ENCODE measurements around the gene TNKS2.
"Not testable (repeated sequence)": the region's sequence is repeated elsewhere in the genome, so short reads cannot be mapped to it uniquely, and the experiment has no call there.

The TNKS2 gene

GRCh38 chr10:91865562-91866081 is 67.4 kb downstream of the TNKS2 start:
- TF ChIP-seq POLR2A (IDR thresholded peaks at IDR 0.05; ENCODE audit: low read length) = no peak
- TF ChIP-seq GATA1 (IDR thresholded peaks at IDR 0.05; ENCODE audit: low read depth, low read length) = no peak
- DNase-seq = no peak

GRCh38 chr10:91875156-91875555 is 76.9 kb downstream of the TNKS2 start:
- TF ChIP-seq POLR2A (IDR thresholded peaks at IDR 0.05; ENCODE audit: low read length) = no peak
- TF ChIP-seq GATA1 (IDR thresholded peaks at IDR 0.05; ENCODE audit: low read depth, low read length) = no peak

GRCh38 chr10:91875779-91876178 is 77.6 kb downstream of the TNKS2 start:
- TF ChIP-seq GATA1 (IDR thresholded peaks at IDR 0.05; ENCODE audit: low read depth, low read length) = no peak
- TF ChIP-seq POLR2A (IDR thresholded peaks at IDR 0.05; ENCODE audit: low read length) = no peak
- DNase-seq = no peak

More at GRCh38 chr10:91875156-91875555, 76.9 kb downstream of the TNKS2 start:
- DNase-seq = no peak

- no peak for TF ChIP-seq GATA1 (IDR thresholded peaks at IDR 0.05; ENCODE audit: low read depth, low read length)
- TF ChIP-seq POLR2A (IDR thresholded peaks at IDR 0.05; ENCODE audit: low read length) = no peak
- DNase-seq = no peak
These were observed 81.4 kb downstream of the TNKS2 start for GRCh38 chr10:91879515-91880170.

GRCh38 chr10:91880310-91880709 is 82.1 kb downstream of the TNKS2 start:
- TF ChIP-seq GATA1 (IDR thresholded peaks at IDR 0.05; ENCODE audit: low read depth, low read length) (no peak), POLR2A (IDR thresholded peaks at IDR 0.05; ENCODE audit: low read length) (no peak)
- DNase-seq = no peak

- no peak for DNase-seq
- no peak for TF ChIP-seq GATA1 (IDR thresholded peaks at IDR 0.05; ENCODE audit: low read depth, low read length)
- TF ChIP-seq POLR2A (IDR thresholded peaks at IDR 0.05; ENCODE audit: low read length) = no peak
These were observed 85.6 kb downstream of the TNKS2 start for GRCh38 chr10:91883549-91884444.

GRCh38 chr10:91884536-91884935 is 86.3 kb downstream of the TNKS2 start:
- DNase-seq = no peak

GRCh38 chr10:91885362-91886079 is 87.3 kb downstream of the TNKS2 start:
- TF ChIP-seq GATA1 (IDR thresholded peaks at IDR 0.05; ENCODE audit: low read depth, low read length) (no peak), POLR2A (IDR thresholded peaks at IDR 0.05; ENCODE audit: low read length) (no peak)
- no peak for DNase-seq

More at GRCh38 chr10:91884536-91884935, 86.3 kb downstream of the TNKS2 start:
- TF ChIP-seq POLR2A (IDR thresholded peaks at IDR 0.05; ENCODE audit: low read length) (no peak), GATA1 (IDR thresholded peaks at IDR 0.05; ENCODE audit: low read depth, low read length) (no peak)

- no peak for DNase-seq
- TF ChIP-seq GATA1 (IDR thresholded peaks at IDR 0.05; ENCODE audit: low read depth, low read length) = no peak
- no peak for TF ChIP-seq POLR2A (IDR thresholded peaks at IDR 0.05; ENCODE audit: low read length)
These were observed 88.7 kb downstream of the TNKS2 start for GRCh38 chr10:91886954-91887271.

- TF ChIP-seq GATA1 (IDR thresholded peaks at IDR 0.05; ENCODE audit: low read depth, low read length) = no peak
- no peak for TF ChIP-seq POLR2A (IDR thresholded peaks at IDR 0.05; ENCODE audit: low read length)
- peak; percentile 15 for DNase-seq
These were observed 89.2 kb downstream of the TNKS2 start for GRCh38 chr10:91887272-91888076.

- no peak for DNase-seq
These were observed 93.1 kb downstream of the TNKS2 start for GRCh38 chr10:91891125-91892001.

GRCh38 chr10:91893051-91893450 is 94.8 kb downstream of the TNKS2 start:
- DNase-seq = no peak
- TF ChIP-seq POLR2A (IDR thresholded peaks at IDR 0.05; ENCODE audit: low read length) = no peak
- TF ChIP-seq GATA1 (IDR thresholded peaks at IDR 0.05; ENCODE audit: low read depth, low read length) = no peak

More at GRCh38 chr10:91891125-91892001, 93.1 kb downstream of the TNKS2 start:
- no peak for TF ChIP-seq POLR2A (IDR thresholded peaks at IDR 0.05; ENCODE audit: low read length)
- TF ChIP-seq GATA1 (IDR thresholded peaks at IDR 0.05; ENCODE audit: low read depth, low read length) = no peak

- DNase-seq = not testable (repeated sequence)
These were observed 96.0 kb downstream of the TNKS2 start for GRCh38 chr10:91894261-91894685.

Data from erythroblast (primary cell).